Skeletal muscle satellite cell (primary cell): ENCODE measurements around the gene BCAR3.

ENCODE experiments used
- H3K27me3 ChIP-seq: 2 replicates; pipeline ENCODE4 v1.7.0; 2013; ENCODE audit warnings: low read length; ENCODE audit not compliant: control insufficient read depth, insufficient read depth
- H3K36me3 ChIP-seq: 2 replicates; pipeline ENCODE4 v1.7.0; 2013; ENCODE audit warnings: mild to moderate bottlenecking, control low read depth, low read length; ENCODE audit not compliant: insufficient read depth
- H3K4me1 ChIP-seq: 2 replicates; pipeline ENCODE4 v1.7.0; 2013; ENCODE audit warnings: low read length; ENCODE audit not compliant: control insufficient read depth, insufficient read depth
- H3K4me2 ChIP-seq: 2 replicates; pipeline ENCODE4 v1.7.0; 2013; ENCODE audit warnings: mild to moderate bottlenecking, low read length
- H3K4me3 ChIP-seq: 2 replicates; pipeline ENCODE4 v1.7.0; 2013; ENCODE audit warnings: low read length
- H3K9ac ChIP-seq: 2 replicates; pipeline ENCODE4 v1.7.0; 2013; ENCODE audit warnings: mild to moderate bottlenecking, low read depth, low read length, moderate library complexity
- H3K9me3 ChIP-seq: replicated peaks from 2 replicates; pipeline ENCODE4 v1.7.0; 2013; ENCODE audit warnings: mild to moderate bottlenecking, control low read depth, low read length

The BCAR3 gene

DNA sequence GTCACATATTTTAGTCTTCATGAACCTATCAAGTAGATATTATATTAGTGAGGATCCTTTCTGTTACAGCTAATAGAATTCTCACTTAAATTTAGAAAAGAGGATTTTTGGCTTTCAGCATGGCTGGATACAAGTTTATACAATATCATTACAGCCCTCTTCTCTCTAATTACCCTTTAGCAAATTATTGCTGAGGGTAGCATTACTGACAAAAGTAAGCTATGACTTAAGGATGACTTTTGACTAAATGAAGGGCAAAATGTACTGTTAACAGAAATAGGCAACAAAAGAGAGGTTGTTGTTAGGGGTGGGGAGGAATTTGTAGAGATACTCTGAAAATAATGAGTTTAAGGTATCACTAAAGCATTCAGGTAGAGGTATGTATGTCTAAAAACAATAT lies 148.0 kb downstream of the BCAR3 start:
- Histone ChIP-seq H3K4me2 (no peak overlapping the region), H3K9ac (no peak overlapping the region), H3K27me3 (no peaks in the 10 kb centered on the region), H3K36me3 (peaks cover 4% of the 10 kb centered on the region), H3K4me3 (no peak overlapping the region), H3K4me1 (peaks cover 3% of the 10 kb centered on the region), H3K9me3 (no peaks in the 10 kb centered on the region)

- Histone ChIP-seq H3K9ac (no peak overlapping the region), H3K4me2 (no peak overlapping the region), H3K36me3 (peaks cover 4% of the 10 kb centered on the region), H3K4me3 (no peak overlapping the region), H3K27me3 (no peaks in the 10 kb centered on the region), H3K4me1 (peaks cover 3% of the 10 kb centered on the region), H3K9me3 (no peaks in the 10 kb centered on the region)
Measured at GRCh38 chr1:93532780-93533378, 148.8 kb downstream of the BCAR3 start.

DNA sequence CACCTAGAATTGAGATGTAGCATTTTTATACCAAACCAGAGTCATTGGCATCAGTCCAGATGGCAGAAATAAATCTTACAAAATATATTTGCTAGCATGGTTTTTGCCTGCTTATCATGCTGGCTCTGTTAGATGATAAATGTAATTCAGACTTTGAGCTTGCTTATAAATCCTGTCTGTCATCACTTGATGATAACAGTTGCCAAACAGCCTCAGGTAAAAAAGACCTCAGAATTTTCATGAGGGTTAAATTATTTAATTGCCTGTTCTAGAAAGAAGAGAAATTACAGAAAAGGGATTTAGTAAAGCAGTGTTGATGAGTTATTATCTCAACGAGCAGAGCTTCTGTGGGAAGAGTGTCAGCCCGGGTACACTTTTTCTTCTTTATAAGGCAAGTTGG lies 150.4 kb downstream of the BCAR3 start:
- H3K4me1 ChIP-seq: no peaks in the 10 kb centered on the region
- no peaks in the 10 kb centered on the region for H3K27me3 ChIP-seq
- H3K36me3 ChIP-seq: peaks cover 4% of the 10 kb centered on the region
- no peaks in the 10 kb centered on the region for H3K9me3 ChIP-seq
- H3K4me3 ChIP-seq: no peak overlapping the region
- H3K9ac ChIP-seq: no peak overlapping the region
- H3K4me2 ChIP-seq: no peak overlapping the region

DNA sequence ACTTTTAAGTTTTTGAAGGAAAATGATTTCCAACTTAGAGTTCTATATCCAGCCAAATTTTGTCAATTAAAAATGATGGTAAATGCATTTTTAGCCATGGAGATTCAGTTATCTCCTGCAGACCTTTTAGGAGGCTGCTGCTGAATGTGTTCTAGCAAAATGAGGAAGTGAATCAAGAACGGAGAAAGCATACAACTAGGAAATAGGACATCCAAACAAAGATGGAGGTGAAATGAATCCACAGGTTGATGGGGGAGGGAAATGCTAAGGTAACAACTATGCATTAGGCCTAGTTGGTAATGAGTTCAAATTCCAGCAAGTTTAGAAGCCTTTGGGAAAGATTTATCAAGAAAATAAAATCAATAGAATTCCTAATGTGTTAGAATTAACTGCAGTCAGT lies 153.2 kb downstream of the BCAR3 start:
- Histone ChIP-seq H3K9ac (no peak overlapping the region), H3K4me2 (no peak overlapping the region), H3K4me3 (no peak overlapping the region), H3K4me1 (no peaks in the 10 kb centered on the region), H3K27me3 (no peaks in the 10 kb centered on the region), H3K36me3 (peaks cover 4% of the 10 kb centered on the region), H3K9me3 (no peaks in the 10 kb centered on the region)

DNA sequence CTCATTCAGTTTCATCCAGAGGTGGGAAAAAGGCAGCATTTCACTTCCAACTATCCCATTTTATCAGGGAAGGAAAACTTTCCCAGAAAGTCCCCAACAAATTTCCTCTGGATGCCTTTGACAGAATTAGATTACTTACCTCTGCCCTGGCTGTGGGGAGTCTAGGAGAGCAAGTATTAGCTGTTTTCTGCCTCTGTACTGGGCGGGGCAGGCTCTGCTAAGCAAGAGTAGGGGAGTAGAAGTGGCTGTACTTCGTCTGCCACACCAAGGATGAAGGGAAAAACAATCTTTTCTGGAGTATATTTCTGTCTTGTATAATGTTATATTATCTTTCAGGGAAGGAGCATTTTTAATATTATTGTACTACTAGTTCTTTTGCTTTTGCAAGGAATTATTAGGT lies 155.2 kb downstream of the BCAR3 start:
- Histone ChIP-seq H3K4me2 (no peak overlapping the region), H3K27me3 (no peaks in the 10 kb centered on the region), H3K4me3 (no peak overlapping the region)

GRCh38 chr1:93525431-93525830 lies 156.2 kb downstream of the BCAR3 start:
- H3K4me1 ChIP-seq: no peaks in the 10 kb centered on the region
- no peak overlapping the region for H3K4me3 ChIP-seq
- no peak overlapping the region for H3K4me2 ChIP-seq
- H3K9ac ChIP-seq: no peak overlapping the region
- H3K36me3 ChIP-seq: no peaks in the 10 kb centered on the region
- H3K9me3 ChIP-seq: no peaks in the 10 kb centered on the region
- H3K27me3 ChIP-seq: no peaks in the 10 kb centered on the region

More for the DNA sequence above, 155.2 kb downstream of the BCAR3 start:
- H3K36me3 ChIP-seq: no peaks in the 10 kb centered on the region
- no peaks in the 10 kb centered on the region for H3K4me1 ChIP-seq
- no peaks in the 10 kb centered on the region for H3K9me3 ChIP-seq
- no peak overlapping the region for H3K9ac ChIP-seq

GRCh38 chr1:93522721-93523120 lies 158.9 kb downstream of the BCAR3 start:
- no peaks in the 10 kb centered on the region for H3K9me3 ChIP-seq
- H3K4me2 ChIP-seq: no peak overlapping the region
- no peaks in the 10 kb centered on the region for H3K27me3 ChIP-seq
- H3K4me3 ChIP-seq: no peak overlapping the region
- peaks cover 17% of the 10 kb centered on the region for H3K4me1 ChIP-seq
- no peaks in the 10 kb centered on the region for H3K36me3 ChIP-seq
- H3K9ac ChIP-seq: no peak overlapping the region

DNA sequence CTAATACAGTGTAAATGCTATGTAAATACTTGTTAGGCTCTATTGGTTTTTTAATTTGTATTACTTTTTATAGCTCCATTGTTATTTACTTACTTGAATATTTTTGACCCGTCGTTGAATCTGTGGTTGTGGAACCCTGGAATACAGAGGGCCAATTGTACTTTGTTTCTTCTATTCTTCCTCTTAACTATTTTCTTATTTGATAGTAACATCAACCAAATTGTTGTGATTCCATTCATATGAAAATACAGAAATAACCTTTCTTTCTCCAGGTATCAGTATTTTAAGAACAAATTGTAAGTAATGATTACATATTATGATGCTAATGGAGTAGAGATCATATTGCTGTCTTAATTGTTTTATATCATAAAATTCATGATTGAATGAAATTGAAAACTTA lies 160.0 kb downstream of the BCAR3 start:
- Histone ChIP-seq H3K36me3 (no peaks in the 10 kb centered on the region), H3K27me3 (no peaks in the 10 kb centered on the region), H3K4me3 (no peak overlapping the region), H3K9ac (no peak overlapping the region), H3K4me2 (no peak overlapping the region), H3K9me3 (no peaks in the 10 kb centered on the region), H3K4me1 (peaks cover 17% of the 10 kb centered on the region)

DNA sequence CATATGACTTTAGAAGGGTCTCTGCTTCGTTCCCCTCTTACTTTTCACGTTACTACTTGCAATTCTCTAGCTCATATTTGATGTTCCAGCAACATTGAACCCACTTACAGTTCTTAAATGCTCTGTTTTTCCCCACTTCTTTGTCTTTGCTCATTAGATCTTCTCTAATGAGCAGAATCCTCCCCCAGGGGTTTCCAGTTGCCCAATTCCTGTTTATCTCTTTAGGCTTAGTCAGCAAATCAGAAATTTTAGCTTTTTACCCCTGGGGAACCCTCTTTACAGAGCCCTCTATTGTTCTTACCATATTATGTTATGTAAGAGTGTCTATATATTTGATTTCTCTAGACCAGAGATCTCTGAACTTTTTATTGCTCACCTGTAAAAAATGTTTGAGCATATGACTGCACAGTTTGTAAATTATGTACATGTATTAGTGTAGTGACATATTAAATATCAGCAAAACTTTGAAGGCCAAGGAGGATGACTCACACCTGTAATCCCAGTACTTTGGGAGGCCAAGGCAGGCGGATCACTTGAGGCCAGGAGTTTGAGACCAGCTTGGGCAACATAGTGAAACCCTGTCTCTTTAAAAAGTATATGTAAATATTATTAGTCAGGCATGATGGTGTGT lies 162.3 kb downstream of the BCAR3 start:
- peaks cover 17% of the 10 kb centered on the region for H3K4me1 ChIP-seq
- H3K27me3 ChIP-seq: no peaks in the 10 kb centered on the region
- no peak overlapping the region for H3K4me2 ChIP-seq
- H3K4me3 ChIP-seq: no peak overlapping the region
- H3K9ac ChIP-seq: no peak overlapping the region
- no peaks in the 10 kb centered on the region for H3K9me3 ChIP-seq
- no peaks in the 10 kb centered on the region for H3K36me3 ChIP-seq

- Histone ChIP-seq H3K36me3 (no peaks in the 10 kb centered on the region), H3K9me3 (no peaks in the 10 kb centered on the region), H3K9ac (no peak overlapping the region), H3K4me1 (peaks cover 17% of the 10 kb centered on the region), H3K4me3 (no peak overlapping the region), H3K4me2 (no peak overlapping the region), H3K27me3 (no peaks in the 10 kb centered on the region)
Measured at GRCh38 chr1:93518516-93518915, 163.1 kb downstream of the BCAR3 start.

DNA sequence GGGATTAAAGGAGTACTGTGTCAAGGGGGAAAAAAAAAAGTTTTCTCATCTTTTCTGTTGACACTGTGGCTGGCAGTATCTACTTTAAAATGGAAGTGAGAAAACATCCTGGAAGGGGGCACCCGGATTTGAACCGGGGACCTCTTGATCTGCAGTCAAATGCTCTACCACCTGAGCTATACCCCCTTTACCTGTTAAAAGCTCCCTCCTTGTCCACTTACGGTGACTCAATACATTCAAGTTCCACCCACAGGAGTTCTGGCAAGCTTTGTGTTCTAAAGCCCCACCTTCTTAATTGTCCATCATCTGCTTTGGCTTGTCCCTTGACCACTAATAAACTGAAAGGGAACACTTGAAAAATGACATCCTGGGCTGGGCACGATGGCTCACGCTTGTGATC lies 165.5 kb downstream of the BCAR3 start:
- peaks cover 17% of the 10 kb centered on the region for H3K4me1 ChIP-seq
- no peak overlapping the region for H3K4me2 ChIP-seq
- H3K27me3 ChIP-seq: no peaks in the 10 kb centered on the region
- H3K9ac ChIP-seq: no peak overlapping the region
- H3K9me3 ChIP-seq: no peaks in the 10 kb centered on the region
- no peak overlapping the region for H3K4me3 ChIP-seq
- no peaks in the 10 kb centered on the region for H3K36me3 ChIP-seq
